CD4-positive, CD25-positive, alpha-beta regulatory T cell (primary cell): ENCODE data around the gene NOP9. TPM values are rescaled to one million over a fixed set of nuclear protein-coding genes. Genes with fewer than 3 reads are reported as not detected.

Experiments
- ATAC-seq, 2 donors: fragments of 150-1000 bp; cut with Tn5 transposase; one replicate each; pipeline ENCODE4 v1.10.0; 2021; ENCODE audit warnings: low read depth in 2 of 2, moderate number of reproducible peaks in 2 of 2, moderate library complexity in 1 of 2
- DNase-seq, 3 donors: peaks; one replicate each; pipeline versions ENCODE4 v3.0.0 to v3.0.0-alpha.2; 2012 to 2022; ENCODE audit warnings: mixed read lengths in 1 of 3
- H3K27ac ChIP-seq: one replicate; pipeline ENCODE4 v1.7.0; 2013; ENCODE audit warnings: mild to moderate bottlenecking, low read length; ENCODE audit not compliant: insufficient read depth, poor library complexity, severe bottlenecking
- H3K27me3 ChIP-seq: one replicate; pipeline ENCODE4 v1.7.0; 2013; ENCODE audit warnings: low read length; ENCODE audit not compliant: control insufficient read depth, insufficient read depth
- H3K36me3 ChIP-seq: one replicate; pipeline ENCODE4 v1.7.0; 2013; ENCODE audit warnings: mild to moderate bottlenecking, low read length, moderate library complexity; ENCODE audit not compliant: control insufficient read depth, insufficient read depth
- H3K4me1 ChIP-seq: 2 replicates; pipeline ENCODE4 v1.7.0; 2013; ENCODE audit warnings: mild to moderate bottlenecking, low read length; ENCODE audit not compliant: insufficient read depth, control insufficient read depth, poor library complexity, severe bottlenecking
- H3K4me3 ChIP-seq: one replicate; pipeline ENCODE4 v1.7.0; 2013; ENCODE audit warnings: low read depth, mild to moderate bottlenecking, low read length, moderate library complexity
- H3K9me3 ChIP-seq, 2 experiments: 1 replicate in 1 of 2; 2 replicates in 1 of 2; pipeline ENCODE4 v1.7.0; 2013; ENCODE audit warnings: low read length in 2 of 2, mild to moderate bottlenecking in 1 of 2, moderate library complexity in 1 of 2; ENCODE audit not compliant: control insufficient read depth in 2 of 2
- H3K27ac Mint-ChIP-seq, 3 donors: one replicate each; pipeline ENCODE4 v1.8.0; 2020 to 2022; ENCODE audit warnings: mild to moderate bottlenecking in 3 of 3, mixed read lengths in 3 of 3, moderate library complexity in 2 of 3
- H3K27me3 Mint-ChIP-seq: one replicate; pipeline ENCODE4 v1.8.0; 2022; ENCODE audit warnings: mild to moderate bottlenecking, mixed read lengths
- H3K36me3 Mint-ChIP-seq: one replicate; pipeline ENCODE4 v1.8.0; 2020; ENCODE audit warnings: mixed read lengths
- H3K4me1 Mint-ChIP-seq, 4 donors: one replicate each; pipeline ENCODE4 v1.8.0; 2020 to 2022; ENCODE audit warnings: mixed read lengths in 4 of 4, mild to moderate bottlenecking in 1 of 4
- H3K4me3 Mint-ChIP-seq, 4 donors: one replicate each; pipeline ENCODE4 v1.8.0; 2020 to 2022; ENCODE audit warnings: mild to moderate bottlenecking in 4 of 4, mixed read lengths in 4 of 4, moderate library complexity in 3 of 4
- H3K9me3 Mint-ChIP-seq, 7 donors: one replicate each; pipeline ENCODE4 v1.8.0; 2020 to 2022; ENCODE audit warnings: mixed read lengths in 7 of 7, mild to moderate bottlenecking in 3 of 7, moderate library complexity in 2 of 7
- polyA plus RNA-seq, 4 donors: library from polyadenylated mRNA; unstranded; fragments of 300-500 nt; fragmentation: Illumina TruSeq; gene quantifications; one replicate each; pipeline ENCODE4 v1.2.3, GENCODE V29; 2021
- total RNA-seq: library from RNA; stranded (reverse); gene quantifications from one replicate; pipeline ENCODE4 v1.2.3, GENCODE V29; 2022

The NOP9 gene
- total and polyA plus RNA-seq, 5 donors from 2014 or later, result 1.3 to 30.0 (median 2.1) TPM

DNA sequence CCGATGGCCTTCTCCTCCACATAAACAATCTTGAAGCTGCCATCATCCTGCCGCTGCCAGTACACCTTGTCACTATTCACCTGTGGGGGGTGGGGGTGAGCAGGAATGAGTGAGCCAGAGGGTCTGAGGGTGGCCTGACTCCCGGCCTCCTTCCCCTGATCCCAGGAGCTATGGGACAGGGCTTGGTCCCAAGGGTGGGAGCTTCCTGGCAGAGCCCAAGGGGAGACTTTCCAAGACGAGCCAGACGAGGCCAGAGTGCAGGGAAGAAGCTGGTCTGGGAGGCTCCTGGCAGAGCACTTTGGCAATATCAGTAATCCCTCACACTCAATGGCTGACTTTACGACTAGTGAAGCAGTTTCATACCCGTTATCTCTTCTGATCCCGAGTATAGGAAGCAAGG, 44.2 kb upstream of the NOP9 start:
- peaks cover 17% of the 10 kb centered on the region for H3K36me3 Mint-ChIP-seq

GRCh38 chr14:24255931-24256711, 43.5 kb upstream of the NOP9 start:
- Histone ChIP-seq H3K36me3 (peaks cover 8% of the 10 kb centered on the region), H3K27ac (no peak overlapping the region), H3K4me3 (no peak overlapping the region), H3K9me3 (no peaks in the 10 kb centered on the region), H3K4me1 (no peaks in the 10 kb centered on the region), H3K27me3 (no peaks in the 10 kb centered on the region)
- H3K4me3 Mint-ChIP-seq, result no peak overlapping the region
- H3K36me3 Mint-ChIP-seq, result peaks cover 18% of the 10 kb centered on the region
- no peak overlapping the region for H3K27ac Mint-ChIP-seq
- no peaks in the 10 kb centered on the region for H3K27me3 Mint-ChIP-seq
- ATAC-seq (no peak), DNase-seq (no peak)
- H3K4me1 Mint-ChIP-seq, result peaks cover 0 to 4% (median 0%) of the 10 kb centered on the region in 4 donors
- H3K9me3 Mint-ChIP-seq, result no peaks in the 10 kb centered on the region

More for the DNA sequence above, 44.2 kb upstream of the NOP9 start:
- Histone ChIP-seq H3K4me3 (no peak overlapping the region), H3K27me3 (no peaks in the 10 kb centered on the region), H3K27ac (no peak overlapping the region), H3K9me3 (no peaks in the 10 kb centered on the region), H3K4me1 (no peaks in the 10 kb centered on the region), H3K36me3 (peaks cover 10% of the 10 kb centered on the region)
- H3K27me3 Mint-ChIP-seq, result no peaks in the 10 kb centered on the region
- peaks cover 0 to 4% (median 2%) of the 10 kb centered on the region in 4 donors for H3K4me1 Mint-ChIP-seq
- no peak overlapping the region for H3K4me3 Mint-ChIP-seq
- ATAC-seq (no peak), DNase-seq (no peak)
- H3K9me3 Mint-ChIP-seq, result no peaks in the 10 kb centered on the region
- H3K27ac Mint-ChIP-seq, result no peak overlapping the region

DNA sequence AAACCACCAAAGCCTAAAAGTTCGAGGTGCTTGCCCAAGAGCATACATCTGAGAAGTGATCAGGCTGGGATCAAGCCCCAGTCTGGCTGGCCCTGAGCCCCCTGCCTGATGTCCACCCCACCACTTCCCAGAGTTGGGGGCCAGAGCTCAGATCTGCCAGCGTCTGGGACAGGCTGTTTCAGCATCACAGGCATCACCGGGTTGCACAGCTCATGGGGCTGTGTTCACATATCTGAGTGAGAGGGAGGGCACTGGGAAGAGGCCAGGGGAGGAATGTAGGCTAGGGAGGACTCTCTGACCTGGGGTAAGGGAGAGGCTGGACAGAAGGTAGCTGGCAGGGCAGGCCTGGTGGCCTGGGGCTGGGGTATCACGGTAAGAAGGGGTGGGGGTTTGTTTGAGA, 42.7 kb upstream of the NOP9 start:
- Histone ChIP-seq H3K4me3 (no peak overlapping the region), H3K9me3 (no peaks in the 10 kb centered on the region), H3K4me1 (no peaks in the 10 kb centered on the region), H3K27ac (no peak overlapping the region), H3K36me3 (peaks cover 8% of the 10 kb centered on the region), H3K27me3 (no peaks in the 10 kb centered on the region)
- DNase-seq, result no peak
- no peaks in the 10 kb centered on the region for H3K9me3 Mint-ChIP-seq
- peaks cover 0 to 4% (median 0%) of the 10 kb centered on the region in 4 donors for H3K4me1 Mint-ChIP-seq
- H3K27me3 Mint-ChIP-seq, result no peaks in the 10 kb centered on the region
- no peak overlapping the region for H3K4me3 Mint-ChIP-seq
- peaks cover 19% of the 10 kb centered on the region for H3K36me3 Mint-ChIP-seq
- H3K27ac Mint-ChIP-seq, result peak overlapping the region in 1 of 3 donors; percentile 51
- ATAC-seq, result no peak

DNA sequence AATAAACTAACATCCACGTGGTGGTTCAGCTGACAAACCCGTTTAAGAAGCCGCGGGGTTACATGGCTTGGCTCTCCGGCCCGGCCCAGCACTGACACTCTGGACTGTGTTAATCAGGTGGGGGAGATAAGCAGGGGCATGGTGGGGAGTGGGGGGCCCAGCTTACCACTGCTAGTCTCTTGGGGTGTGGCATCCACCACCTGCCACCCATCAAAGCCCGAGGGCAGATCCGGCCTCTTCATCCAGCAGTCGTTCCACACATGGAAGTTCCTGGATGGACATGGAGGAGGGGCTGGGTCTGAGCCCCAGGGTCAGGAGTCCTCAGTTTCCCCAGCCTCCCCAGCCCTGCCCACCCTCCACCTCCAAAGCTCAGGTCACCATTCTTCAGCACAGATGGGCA, 41.5 kb upstream of the NOP9 start:
- Histone ChIP-seq H3K27me3 (no peaks in the 10 kb centered on the region), H3K9me3 (no peaks in the 10 kb centered on the region), H3K4me1 (no peaks in the 10 kb centered on the region), H3K27ac (no peak overlapping the region), H3K36me3 (peaks cover 8% of the 10 kb centered on the region), H3K4me3 (no peak overlapping the region)
- no peak for DNase-seq
- H3K27ac Mint-ChIP-seq, result no peak overlapping the region
- peaks cover 0 to 4% (median 0%) of the 10 kb centered on the region in 4 donors for H3K4me1 Mint-ChIP-seq
- H3K4me3 Mint-ChIP-seq, result no peak overlapping the region
- no peaks in the 10 kb centered on the region for H3K27me3 Mint-ChIP-seq
- no peak for ATAC-seq
- no peaks in the 10 kb centered on the region for H3K9me3 Mint-ChIP-seq
- peaks cover 24% of the 10 kb centered on the region for H3K36me3 Mint-ChIP-seq

- no peaks in the 10 kb centered on the region for H3K27me3 ChIP-seq
- no peak overlapping the region for H3K4me3 ChIP-seq
- Mint-ChIP-seq H3K4me1 (peaks cover 0 to 4% (median 0%) of the 10 kb centered on the region in 4 donors), H3K27me3 (no peaks in the 10 kb centered on the region), H3K9me3 (no peaks in the 10 kb centered on the region), H3K4me3 (no peak overlapping the region), H3K27ac (peak overlapping the region in 1 of 3 donors; percentile 42), H3K36me3 (peaks cover 24% of the 10 kb centered on the region)
- peaks cover 8% of the 10 kb centered on the region for H3K36me3 ChIP-seq
- ATAC-seq (no peak), DNase-seq (no peak)
- H3K9me3 ChIP-seq, result no peaks in the 10 kb centered on the region
- H3K27ac ChIP-seq, result no peak overlapping the region
- no peaks in the 10 kb centered on the region for H3K4me1 ChIP-seq
These were observed 40.9 kb upstream of the NOP9 start for GRCh38 chr14:24258548-24259265.

- DNase-seq (no peak), ATAC-seq (no peak)
- H3K36me3 ChIP-seq, result peaks cover 4% of the 10 kb centered on the region
- Mint-ChIP-seq H3K9me3 (no peaks in the 10 kb centered on the region), H3K4me1 (peaks cover 0 to 4% (median 0%) of the 10 kb centered on the region in 4 donors), H3K4me3 (no peak overlapping the region), H3K27me3 (no peaks in the 10 kb centered on the region), H3K27ac (no peak overlapping the region), H3K36me3 (peaks cover 16% of the 10 kb centered on the region)
- H3K9me3 ChIP-seq, result no peaks in the 10 kb centered on the region
- H3K4me3 ChIP-seq, result no peak overlapping the region
- no peaks in the 10 kb centered on the region for H3K27me3 ChIP-seq
- no peak overlapping the region for H3K27ac ChIP-seq
- H3K4me1 ChIP-seq, result no peaks in the 10 kb centered on the region
These were observed 40.2 kb upstream of the NOP9 start for GRCh38 chr14:24259282-24260025.

- DNase-seq (no peak), ATAC-seq (no peak)
- no peak overlapping the region for H3K4me3 ChIP-seq
- no peaks in the 10 kb centered on the region for H3K9me3 Mint-ChIP-seq
- H3K27ac ChIP-seq, result no peak overlapping the region
- H3K4me1 ChIP-seq, result no peaks in the 10 kb centered on the region
- peaks cover 1% of the 10 kb centered on the region for H3K36me3 ChIP-seq
- no peaks in the 10 kb centered on the region for H3K27me3 ChIP-seq
- peak overlapping the region in 1 of 3 donors; percentile 59 for H3K27ac Mint-ChIP-seq
- no peak overlapping the region for H3K4me3 Mint-ChIP-seq
- H3K9me3 ChIP-seq, result no peaks in the 10 kb centered on the region
- no peaks in the 10 kb centered on the region for H3K27me3 Mint-ChIP-seq
- peaks cover 0 to 4% (median 0%) of the 10 kb centered on the region in 4 donors for H3K4me1 Mint-ChIP-seq
- peaks cover 19% of the 10 kb centered on the region for H3K36me3 Mint-ChIP-seq
These were observed 39.4 kb upstream of the NOP9 start for GRCh38 chr14:24260026-24260779.
